Right lobe of liver (tissue), 6 donors: ENCODE measurements around the gene REEP6. TPM values are rescaled to one million over a fixed set of nuclear protein-coding genes. Genes with fewer than 3 reads are reported as not detected.

Experiments
- ATAC-seq, 4 donors: fragments of 200-7000 bp; cut with Tn5 transposase; one replicate each; pipeline ENCODE4 v1.9.1; 2020; ENCODE audit warnings: mild to moderate bottlenecking in 4 of 4, moderate library complexity in 4 of 4
- DNase-seq, 3 donors: peaks; one replicate each; pipeline ENCODE4 v3.0.0-alpha.2; 2020
- H3K27ac ChIP-seq, 3 donors: fragments of 200-600 bp; one replicate each; pipeline ENCODE4 v1.8.0; 2022
- H3K27me3 ChIP-seq, 2 donors: fragments of 200-600 bp; one replicate each; pipeline ENCODE4 v1.8.0; 2022
- H3K36me3 ChIP-seq, 4 donors: fragments of 200-600 bp; sonication (generic) in 1 of 4; one replicate each; pipeline versions ENCODE4 v1.5.1 to v1.8.0; 2017 to 2022; ENCODE audit warnings: control low read depth in 1 of 4
- H3K4me1 ChIP-seq, 4 donors: fragments of 200-600 bp; sonication (generic) in 1 of 4; one replicate each; pipeline versions ENCODE4 v1.5.1 to v1.8.0; 2017 to 2022; ENCODE audit warnings: control low read depth in 1 of 4
- H3K4me3 ChIP-seq, 3 donors: fragments of 200-600 bp; one replicate each; pipeline ENCODE4 v1.8.0; 2022
- H3K9me3 ChIP-seq, 4 donors: fragments of 200-600 bp; sonication (generic) in 1 of 4; one replicate each; pipeline versions ENCODE4 v1.5.1 to v1.8.0; 2017 to 2022; ENCODE audit warnings: control low read depth in 1 of 4
- POLR2A ChIP-seq: fragments of 450-650 bp; IDR thresholded peaks from one replicate; pipeline ENCODE4 v1.6.1; 2017; ENCODE audit warnings: antibody characterized with exemption, mild to moderate bottlenecking
- WGBS: methylation state at CpG from one replicate; pipeline ENCODE4 v1.1.6; 2018; ENCODE audit warnings: low coverage, low lambda C conversion rate; ENCODE audit not compliant: insufficient coverage; ENCODE audit errors: missing lambda C conversion rate; 5-methylcytosine and 5-hydroxymethylcytosine counted together
- intact Hi-C, 2 donors: fragments of 100-400 bp; cut with DNase I; formaldehyde crosslinking; loops; one replicate each; pipeline versions ENCODE4 v1.11.2 to v1.14.1; 2022
- total RNA-seq, 6 experiments: library from RNA; depleted of rRNA in 2 of 6; stranded (reverse); fragments of >200 nt in 2 of 6; fragmentation: NEBNext Ultra II Directional in 3 of 6; extraction: Animal tissue kit (Norgen Biotek cat#: 25700) in 3 of 6; gene quantifications; one replicate each; pipeline versions ENCODE4 v1.1.0 to v1.2.4, GENCODE V29; 2016 to 2023
- TF ChIP-seq, protein P1 (sequence below), 4 donors: fragments of 200-600 bp in 3 of 4; fragments of 450-650 bp in 1 of 4; IDR thresholded peaks; one replicate each; pipeline versions ENCODE4 v1.5.1 to v1.8.0; 2016 to 2022; ENCODE audit warnings: antibody characterized with exemption in 4 of 4, mild to moderate bottlenecking in 2 of 4
- donor health status: DM: no; HTN: yes; CAD: no.
- donor health status: DM: no; HTN: no; CAD: no.
- donor health status: DM: no; HTN: no; CAD: no.
- donor health status: DM: no; HTN: yes; CAD: no.
- donor health status: DM: no; HTN: yes; CAD: no.

Gene REEP6
- total RNA-seq, 6 experiments from 2014 or later = 113 to 218 (median 177) TPM

DNA sequence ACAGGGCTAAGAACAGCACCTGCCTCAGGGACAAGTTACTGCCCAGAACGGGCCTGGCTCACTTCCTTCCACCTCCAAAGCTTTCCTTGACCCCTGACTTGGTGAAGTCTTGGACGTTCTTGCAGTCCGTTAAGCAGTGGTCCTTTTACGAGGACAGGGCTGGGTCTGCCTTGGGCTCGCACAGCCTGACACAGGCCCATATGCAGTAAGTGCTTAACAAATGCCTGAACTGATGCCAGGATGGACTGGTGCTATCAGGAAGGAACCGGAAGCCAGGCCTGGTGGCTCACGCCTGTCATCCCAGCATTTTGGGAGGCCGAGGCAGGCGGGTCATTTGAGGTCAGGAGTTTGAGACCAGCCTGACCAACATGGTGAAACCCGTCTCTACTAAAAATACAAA lies 31.1 kb downstream of the REEP6 start:
- intact Hi-C loops = no loop called here
- Histone ChIP-seq H3K9me3 (no peaks in the 10 kb centered on the region), H3K27me3 (no peaks in the 10 kb centered on the region), H3K4me1 (no peaks in the 10 kb centered on the region), H3K4me3 (no peak overlapping the region), H3K27ac (no peak overlapping the region), H3K36me3 (no peaks in the 10 kb centered on the region)
- TF ChIP-seq, protein P1, sequence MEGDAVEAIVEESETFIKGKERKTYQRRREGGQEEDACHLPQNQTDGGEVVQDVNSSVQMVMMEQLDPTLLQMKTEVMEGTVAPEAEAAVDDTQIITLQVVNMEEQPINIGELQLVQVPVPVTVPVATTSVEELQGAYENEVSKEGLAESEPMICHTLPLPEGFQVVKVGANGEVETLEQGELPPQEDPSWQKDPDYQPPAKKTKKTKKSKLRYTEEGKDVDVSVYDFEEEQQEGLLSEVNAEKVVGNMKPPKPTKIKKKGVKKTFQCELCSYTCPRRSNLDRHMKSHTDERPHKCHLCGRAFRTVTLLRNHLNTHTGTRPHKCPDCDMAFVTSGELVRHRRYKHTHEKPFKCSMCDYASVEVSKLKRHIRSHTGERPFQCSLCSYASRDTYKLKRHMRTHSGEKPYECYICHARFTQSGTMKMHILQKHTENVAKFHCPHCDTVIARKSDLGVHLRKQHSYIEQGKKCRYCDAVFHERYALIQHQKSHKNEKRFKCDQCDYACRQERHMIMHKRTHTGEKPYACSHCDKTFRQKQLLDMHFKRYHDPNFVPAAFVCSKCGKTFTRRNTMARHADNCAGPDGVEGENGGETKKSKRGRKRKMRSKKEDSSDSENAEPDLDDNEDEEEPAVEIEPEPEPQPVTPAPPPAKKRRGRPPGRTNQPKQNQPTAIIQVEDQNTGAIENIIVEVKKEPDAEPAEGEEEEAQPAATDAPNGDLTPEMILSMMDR (IDR thresholded peaks at IDR 0.05) = no peak
- TF ChIP-seq POLR2A = no peak
- DNase-seq = no peak
- WGBS = 65% methylated on average over 4 of the region's 10 CpGs
- ATAC-seq = no peak

DNA sequence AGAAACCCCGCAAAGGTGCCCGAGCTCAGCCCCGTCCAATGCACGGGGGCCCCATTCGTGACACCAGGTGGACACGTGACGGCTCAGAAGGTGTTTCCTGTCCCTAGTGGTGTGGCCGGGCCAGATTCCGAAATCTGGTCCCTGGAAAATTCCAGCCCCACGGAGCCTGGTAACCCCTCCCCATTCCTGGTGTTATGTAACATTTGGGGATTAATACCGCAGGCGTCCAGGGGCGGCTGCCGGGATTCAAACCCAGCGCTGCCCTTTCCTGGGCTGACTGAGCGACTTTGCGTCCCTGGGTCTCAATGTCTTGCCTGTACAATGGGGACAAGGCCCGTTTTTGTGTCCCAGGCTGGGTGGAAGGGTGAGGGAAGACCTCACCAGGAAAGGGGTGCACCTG lies 31.9 kb downstream of the REEP6 start:
- Histone ChIP-seq H3K4me1 (no peaks in the 10 kb centered on the region), H3K4me3 (no peak overlapping the region), H3K27me3 (no peaks in the 10 kb centered on the region), H3K27ac (no peak overlapping the region), H3K9me3 (no peaks in the 10 kb centered on the region), H3K36me3 (no peaks in the 10 kb centered on the region)
- ATAC-seq (no peak), DNase-seq (no peak)
- TF ChIP-seq, protein P1 (IDR thresholded peaks at IDR 0.05) = no peak
- no peak for TF ChIP-seq POLR2A
- intact Hi-C loops = no loop called here
- WGBS = 55% methylated on average over 6 of the region's 18 CpGs

DNA sequence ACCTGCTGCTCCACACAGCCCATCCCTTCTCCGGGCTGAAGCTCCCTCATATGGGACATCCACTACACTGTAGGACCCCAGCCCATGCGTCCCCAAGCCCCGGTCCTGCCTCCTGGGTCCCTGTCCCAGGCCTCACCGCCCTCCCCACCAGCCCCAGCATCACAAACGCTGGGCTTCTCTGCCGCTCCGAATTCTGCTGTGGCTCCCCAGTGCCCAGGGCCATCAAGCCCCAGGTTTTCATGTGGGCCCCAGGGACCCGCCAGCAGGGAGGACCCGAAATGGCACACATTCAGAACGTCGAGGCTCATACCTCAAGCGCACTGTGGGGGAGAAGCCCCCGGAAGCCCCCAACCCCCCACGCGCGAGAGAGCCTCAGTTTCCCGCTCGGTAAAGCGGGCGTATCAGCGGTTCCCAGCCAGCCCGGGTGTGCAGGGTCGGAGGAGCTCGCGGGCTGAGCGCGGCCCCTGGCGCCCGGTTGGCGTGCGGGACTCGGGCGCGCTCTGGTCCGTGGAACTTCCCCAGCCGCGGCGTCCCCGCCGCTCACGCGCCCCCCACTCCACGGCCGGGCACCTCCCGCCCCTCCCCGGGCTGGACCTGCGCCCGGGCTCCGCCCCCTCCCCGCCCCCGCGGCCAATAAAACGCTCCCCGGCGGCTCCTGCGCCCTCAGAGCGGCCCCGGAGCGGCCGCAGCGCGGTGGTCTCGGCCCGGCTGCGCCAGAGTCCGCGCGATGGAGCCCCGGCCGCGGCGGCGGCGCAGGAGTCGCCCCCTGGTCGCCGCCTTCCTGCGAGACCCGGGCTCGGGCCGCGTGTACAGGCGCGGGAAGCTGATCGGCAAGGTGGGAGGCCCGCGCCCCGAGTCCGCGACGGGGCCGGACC lies 32.7 kb downstream of the REEP6 start, which contains the start of gene PLK5:
TSS of gene PLK5 (plus strand) at position 666 of the 875 bp plus-strand sequence. CDS start 2,920 bp downstream, outside the sequence.
- Histone ChIP-seq H3K4me3 (no peak within 1 kb of the TSS), H3K9me3 (no peaks in the 10 kb centered on the region), H3K4me1 (no peaks in the 10 kb centered on the region), H3K27ac (no peak within 1 kb of the TSS), H3K27me3 (no peaks in the 10 kb centered on the region), H3K36me3 (no peaks in the 10 kb centered on the region)
- intact Hi-C loops = no loop called here
- no peak for DNase-seq
- no peak for ATAC-seq
- WGBS = 35% methylated on average over 6 of the region's 92 CpGs
- no peak for TF ChIP-seq POLR2A
- TF ChIP-seq, protein P1 (IDR thresholded peaks at IDR 0.05) = no peak

DNA sequence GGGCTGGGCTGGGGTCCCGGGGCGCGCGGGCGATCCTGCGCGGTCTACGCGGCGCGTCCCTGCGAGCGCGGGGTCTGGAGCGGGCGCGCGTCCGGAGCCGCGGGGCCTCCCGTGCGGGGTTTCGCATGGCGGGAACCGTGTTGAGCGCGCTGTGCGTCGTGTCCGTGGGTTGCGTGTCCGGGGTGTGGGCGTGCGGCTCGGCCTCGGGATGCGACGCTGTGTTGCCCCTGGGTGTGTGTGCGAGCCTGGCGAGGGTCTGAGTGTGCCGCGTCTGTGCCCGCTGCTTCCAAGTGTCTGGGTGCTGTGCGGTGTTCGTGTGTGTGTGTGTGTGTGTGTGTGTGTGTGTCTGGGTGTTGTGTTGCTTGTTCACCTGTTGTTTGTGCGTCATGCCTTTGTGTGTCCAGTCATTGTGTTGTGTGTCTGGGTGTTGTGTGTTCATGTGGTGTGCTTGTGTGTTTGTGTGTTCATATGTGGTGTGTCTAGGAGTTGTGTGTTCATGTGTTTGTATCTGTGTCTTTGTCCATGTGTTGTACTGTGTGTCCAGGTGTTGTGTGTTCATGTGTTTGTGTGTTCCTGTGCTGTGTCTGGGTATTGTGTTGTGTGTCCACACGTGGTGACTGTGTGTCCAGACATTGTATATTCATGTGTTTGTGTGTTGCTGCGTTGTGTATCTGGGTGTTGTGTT lies 33.4 kb downstream of the REEP6 start:
- no peaks in the 10 kb centered on the region for H3K9me3 ChIP-seq
- no peak for ATAC-seq
- intact Hi-C loops = no loop called here
- H3K4me1 ChIP-seq = no peaks in the 10 kb centered on the region
- WGBS = 19% methylated on average over 4 of the region's 49 CpGs
- no peak overlapping the region for H3K4me3 ChIP-seq
- no peaks in the 10 kb centered on the region for H3K27me3 ChIP-seq
- TF ChIP-seq POLR2A = no peak
- TF ChIP-seq, protein P1 (IDR thresholded peaks at IDR 0.05) = no peak
- DNase-seq = no peak
- H3K36me3 ChIP-seq = no peaks in the 10 kb centered on the region
- H3K27ac ChIP-seq = no peak overlapping the region
